ENCODE data around the gene PTMA. TPM values are rescaled to one million over a fixed set of nuclear protein-coding genes. Genes with fewer than 3 reads are reported as not detected.

Gene PTMA
- total RNA-seq, 3 donors from 2014 or later, result 2,248 to 2,672 (median 2,390) TPM

DNA sequence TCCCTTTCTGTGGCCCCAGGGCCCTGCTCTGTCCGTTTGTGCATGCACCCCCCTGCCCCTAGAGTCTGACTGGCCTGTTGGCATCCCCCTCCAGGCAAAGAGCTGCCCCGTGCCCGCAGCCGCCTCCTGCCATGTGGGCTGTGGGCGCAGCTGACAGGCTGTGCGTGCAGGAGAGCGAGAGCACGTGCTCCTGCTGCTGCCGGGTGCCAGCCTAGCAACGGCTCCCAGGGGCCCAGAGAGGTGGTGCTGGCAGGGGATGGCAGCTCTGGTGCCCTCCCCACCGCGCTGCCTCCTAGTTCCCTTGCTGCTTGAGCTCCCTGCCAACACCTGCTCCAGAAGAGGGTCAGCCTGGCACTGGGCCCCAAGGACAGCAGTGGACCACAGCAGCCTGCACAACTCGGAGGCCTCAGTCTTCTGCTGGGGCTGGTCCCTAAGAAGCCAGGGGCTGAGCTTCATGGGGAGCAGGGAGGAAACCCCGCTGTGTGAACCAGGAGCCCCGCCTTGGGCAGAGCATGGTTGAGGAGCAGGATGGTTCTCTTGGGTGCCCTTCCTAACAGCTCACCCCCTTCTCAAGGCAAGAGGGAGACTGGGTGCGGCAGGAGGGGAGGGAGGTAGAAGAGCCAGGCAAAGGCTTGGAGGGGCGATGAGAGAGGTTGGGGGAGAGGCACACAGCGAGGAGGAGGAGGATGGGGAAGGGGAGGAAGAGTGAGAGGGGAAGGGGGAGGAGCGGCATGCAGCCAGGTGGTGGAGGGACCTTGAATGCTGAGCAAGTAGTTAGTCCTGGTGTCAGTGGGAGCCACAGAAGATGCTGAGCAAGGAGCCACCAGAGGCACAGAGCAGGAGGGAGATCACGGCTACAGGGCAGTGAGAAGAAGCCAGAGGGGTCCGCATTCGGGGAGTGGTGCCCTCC is 23.8 kb upstream of the PTMA start:
- no peak for DNase-seq
- no peaks in the 10 kb centered on the region for H3K36me3 Mint-ChIP-seq (ENCODE audit: insufficient read depth)
- no peak for ATAC-seq
- H3K9me3 Mint-ChIP-seq, result no peaks in the 10 kb centered on the region
- H3K4me1 Mint-ChIP-seq (ENCODE audit: low read depth), result peaks cover 8% of the 10 kb centered on the region
- H3K27me3 Mint-ChIP-seq (ENCODE audit: low read depth), result peaks cover 25% of the 10 kb centered on the region
- no peak overlapping the region for H3K4me3 Mint-ChIP-seq

DNA sequence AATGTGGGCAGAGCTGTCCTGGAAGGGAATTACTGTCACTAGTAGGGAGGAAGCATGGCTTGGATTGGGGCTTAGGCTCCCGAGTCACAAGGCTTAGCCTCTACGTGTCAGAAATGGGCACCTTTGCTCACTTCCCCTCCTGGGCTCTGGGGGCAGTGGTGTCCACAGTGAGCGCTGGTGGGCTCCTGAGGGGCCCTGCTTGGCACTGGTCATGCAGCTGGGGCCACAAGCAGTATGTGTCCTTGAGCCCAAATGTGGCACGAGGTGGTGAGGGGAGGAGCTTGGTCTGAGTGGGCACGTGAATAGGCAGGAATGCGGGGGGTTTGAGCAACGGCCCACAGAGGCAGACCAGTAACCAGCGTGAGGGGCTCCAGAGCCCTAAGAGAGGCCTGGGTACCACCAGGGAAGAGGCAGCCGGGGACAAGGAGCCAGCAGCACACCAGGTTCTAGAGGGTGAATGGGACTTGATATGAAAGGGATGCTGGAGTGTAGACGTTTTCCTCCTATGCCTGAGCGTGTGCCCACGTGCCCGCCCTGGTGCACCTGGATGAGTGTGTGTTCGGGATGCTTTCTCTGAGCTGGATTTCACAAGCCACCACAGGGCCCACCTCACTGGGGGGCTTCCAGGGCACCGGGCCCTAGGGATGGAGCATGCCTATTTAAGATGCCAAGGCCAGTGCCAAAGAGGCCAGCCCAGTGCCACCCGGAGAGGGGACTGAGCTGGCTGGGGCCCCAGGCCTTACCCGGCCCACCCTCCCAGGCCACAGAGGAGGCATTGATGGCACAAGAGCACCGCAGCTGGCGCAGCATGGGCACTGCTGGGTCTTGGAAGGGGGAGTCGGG is 22.8 kb upstream of the PTMA start:
- peaks cover 7% of the 10 kb centered on the region for H3K4me1 Mint-ChIP-seq (ENCODE audit: low read depth)
- peaks cover 19% of the 10 kb centered on the region for H3K27me3 Mint-ChIP-seq (ENCODE audit: low read depth)
- no peak overlapping the region for H3K4me3 Mint-ChIP-seq
- no peak for DNase-seq
- no peak for ATAC-seq
- H3K36me3 Mint-ChIP-seq (ENCODE audit: insufficient read depth), result no peaks in the 10 kb centered on the region
- H3K9me3 Mint-ChIP-seq, result no peaks in the 10 kb centered on the region

DNA sequence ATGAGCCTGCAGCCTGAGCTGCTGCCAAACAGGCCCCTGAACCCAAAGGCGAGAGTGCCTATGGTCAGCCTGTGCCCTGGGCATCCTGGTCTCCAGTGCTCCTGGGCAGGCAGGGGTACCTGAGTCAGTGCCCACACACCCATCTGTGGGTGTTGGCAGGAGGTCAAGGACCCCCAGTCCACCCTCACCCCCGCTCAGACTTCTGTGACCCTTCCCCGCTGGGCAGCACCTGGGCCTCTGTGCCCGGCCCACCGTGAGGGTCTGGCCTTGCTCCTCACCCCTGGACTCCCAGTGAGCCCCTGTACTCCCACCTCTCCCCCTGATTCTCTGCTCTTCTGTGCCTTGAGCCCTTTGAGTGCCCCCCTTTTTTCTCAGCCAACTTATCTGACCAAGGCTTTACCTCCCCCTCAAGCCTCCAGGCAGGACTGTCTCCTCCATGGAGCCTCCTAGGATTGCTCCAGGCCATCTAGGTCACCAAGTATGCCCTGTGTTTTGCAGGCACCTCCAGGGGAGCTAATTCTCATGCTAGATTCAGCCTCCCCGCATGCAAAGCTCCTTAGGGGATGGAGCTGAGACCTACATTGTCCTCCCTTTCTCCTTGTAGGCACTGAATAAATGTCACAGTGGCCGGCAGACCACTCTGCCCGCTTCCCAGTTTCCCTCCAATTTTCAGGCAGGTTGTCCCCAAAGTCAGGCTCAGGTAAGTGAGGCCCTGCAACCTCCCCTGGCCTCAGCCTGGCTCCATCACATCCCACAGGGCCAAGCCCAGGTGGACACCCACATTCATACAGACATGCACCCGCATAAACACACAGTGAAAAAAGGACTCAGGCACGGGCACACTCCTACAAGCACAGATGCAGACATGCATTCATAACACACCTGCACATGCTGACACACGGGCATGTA is 21.9 kb upstream of the PTMA start:
- no peak for ATAC-seq
- Mint-ChIP-seq H3K9me3 (no peaks in the 10 kb centered on the region), H3K27me3 (ENCODE audit: low read depth) (peaks cover 18% of the 10 kb centered on the region), H3K4me3 (no peak overlapping the region), H3K36me3 (ENCODE audit: insufficient read depth) (no peaks in the 10 kb centered on the region), H3K4me1 (ENCODE audit: low read depth) (peaks cover 6% of the 10 kb centered on the region)
- DNase-seq, result no peak

DNA sequence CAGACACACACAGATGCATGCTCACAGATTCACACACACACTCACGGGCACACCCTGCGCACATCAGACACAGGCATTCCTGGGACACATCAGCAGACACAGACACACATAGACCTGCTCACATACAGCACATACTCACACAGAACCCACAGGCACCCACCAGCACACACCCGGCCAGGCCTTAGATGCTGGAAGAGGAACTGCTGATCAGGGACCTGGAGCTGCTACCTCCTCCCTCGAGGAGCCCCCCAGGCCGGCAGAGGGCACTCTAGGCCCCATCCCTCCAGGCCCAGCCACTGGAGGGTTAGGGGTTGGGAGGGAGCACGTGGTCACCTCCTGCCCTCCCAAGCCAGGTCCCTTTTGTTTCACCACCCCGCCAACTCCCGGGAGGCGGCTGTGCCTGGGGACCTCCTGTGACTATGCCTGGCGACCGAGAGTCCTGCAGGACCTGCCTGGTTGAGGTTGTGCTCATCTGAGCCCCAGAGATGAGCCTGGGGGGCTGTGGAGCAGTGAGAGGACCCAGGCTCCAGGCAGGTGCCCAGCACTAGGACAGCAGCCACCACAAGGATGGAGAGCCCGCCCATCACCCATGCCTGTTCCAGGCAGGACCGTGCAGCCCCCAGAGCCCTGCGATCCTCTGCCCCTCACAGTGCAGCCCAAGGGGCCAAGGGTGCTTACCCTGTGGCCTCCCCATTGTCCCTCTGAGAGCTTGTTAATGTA is 21.0 kb upstream of the PTMA start:
- DNase-seq (peak; percentile 69), ATAC-seq (peak; percentile 92 to 96)
- H3K4me3 Mint-ChIP-seq, result no peak overlapping the region
- H3K9me3 Mint-ChIP-seq, result no peaks in the 10 kb centered on the region
- H3K4me1 Mint-ChIP-seq (ENCODE audit: low read depth), result peaks cover 5% of the 10 kb centered on the region
- H3K36me3 Mint-ChIP-seq (ENCODE audit: insufficient read depth), result no peaks in the 10 kb centered on the region
- peaks cover 9% of the 10 kb centered on the region for H3K27me3 Mint-ChIP-seq (ENCODE audit: low read depth)

DNA sequence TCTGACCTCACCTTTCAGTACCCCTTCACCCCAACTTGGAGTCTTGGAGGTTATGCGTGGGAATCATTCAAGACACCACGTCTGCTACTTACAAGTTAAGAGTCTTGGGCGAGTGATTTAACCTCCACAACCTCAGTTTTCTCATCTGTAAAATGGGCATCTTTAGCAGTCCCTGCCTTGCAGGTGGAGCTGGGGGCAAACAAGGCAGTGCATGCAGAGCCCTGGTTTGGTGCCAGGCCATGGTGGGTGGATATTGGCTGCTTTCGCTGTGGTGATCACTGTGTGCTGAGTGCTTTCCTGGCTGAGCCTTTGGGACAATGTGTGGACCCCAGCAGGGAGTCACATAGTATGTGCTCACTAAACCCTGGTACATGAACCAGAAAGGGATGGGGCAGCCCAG is 20.4 kb upstream of the PTMA start:
- DNase-seq (no peak), ATAC-seq (no peak)
- Mint-ChIP-seq H3K4me3 (no peak overlapping the region), H3K4me1 (ENCODE audit: low read depth) (peaks cover 5% of the 10 kb centered on the region), H3K36me3 (ENCODE audit: insufficient read depth) (no peaks in the 10 kb centered on the region), H3K9me3 (no peaks in the 10 kb centered on the region), H3K27me3 (ENCODE audit: low read depth) (peaks cover 3% of the 10 kb centered on the region)

DNA sequence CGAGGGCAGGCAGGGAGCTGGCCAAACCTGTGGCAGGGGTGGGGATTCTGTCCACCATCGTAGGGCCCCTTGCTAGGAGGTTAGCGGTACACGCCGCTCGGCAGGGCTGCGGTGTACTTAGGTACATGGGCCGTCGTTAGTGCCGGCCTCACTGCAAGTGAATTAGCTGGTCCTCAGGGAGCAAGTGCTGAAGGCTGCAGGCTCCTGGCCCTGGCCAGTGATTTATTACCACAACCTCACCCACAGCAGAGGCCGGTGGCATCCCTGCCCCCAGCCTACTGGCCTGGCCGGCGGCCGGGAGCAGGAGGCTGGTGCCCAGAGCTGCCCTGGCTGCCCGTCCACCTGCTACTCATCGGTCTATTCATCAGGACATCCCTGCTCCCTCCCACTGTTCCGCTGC is 19.6 kb upstream of the PTMA start:
- DNase-seq (no peak), ATAC-seq (no peak)
- Mint-ChIP-seq H3K9me3 (no peaks in the 10 kb centered on the region), H3K36me3 (ENCODE audit: insufficient read depth) (no peaks in the 10 kb centered on the region), H3K4me1 (ENCODE audit: low read depth) (peaks cover 5% of the 10 kb centered on the region), H3K27me3 (ENCODE audit: low read depth) (peaks cover 3% of the 10 kb centered on the region), H3K4me3 (no peak overlapping the region)

DNA sequence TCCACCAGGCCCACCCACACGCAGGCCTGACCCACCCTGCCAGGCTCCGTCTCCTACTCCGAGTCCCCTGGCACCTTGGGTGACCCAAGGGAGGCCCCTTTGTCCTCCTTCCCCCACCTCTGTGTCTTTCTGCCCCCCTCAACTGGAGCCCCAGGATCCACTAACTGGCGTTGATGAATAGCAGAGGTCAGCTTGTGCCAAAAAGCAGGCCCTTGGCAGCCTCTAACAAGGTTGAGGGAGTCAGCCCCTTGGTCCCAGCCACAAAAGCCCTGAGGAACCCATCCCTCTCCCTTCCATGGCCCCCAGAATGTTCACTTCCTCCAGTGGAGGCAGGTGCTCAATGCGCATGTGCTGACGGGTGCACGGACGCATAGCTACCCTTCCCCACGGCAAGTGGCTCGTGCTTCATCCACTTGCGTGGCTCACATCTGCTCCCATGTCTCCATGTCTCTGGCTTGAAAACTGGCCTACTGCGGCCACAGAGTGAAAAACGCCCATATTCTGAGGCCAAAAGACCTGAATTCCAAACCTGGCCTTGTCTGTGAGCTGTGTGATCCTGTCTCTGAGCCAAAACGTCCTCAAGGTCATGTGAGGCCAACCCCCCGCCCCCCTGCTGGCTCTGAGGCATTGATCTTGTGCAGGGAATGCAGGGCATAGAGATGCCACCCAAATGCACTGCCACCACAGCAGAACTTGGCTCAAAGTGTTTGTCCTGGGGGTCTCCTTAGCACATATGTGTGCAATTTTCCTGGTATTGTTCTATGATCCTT is 19.0 kb upstream of the PTMA start:
- Mint-ChIP-seq H3K4me3 (no peak overlapping the region), H3K36me3 (ENCODE audit: insufficient read depth) (no peaks in the 10 kb centered on the region), H3K4me1 (ENCODE audit: low read depth) (peaks cover 5% of the 10 kb centered on the region), H3K27me3 (ENCODE audit: low read depth) (no peaks in the 10 kb centered on the region), H3K9me3 (no peaks in the 10 kb centered on the region)
- DNase-seq, result no peak
- no peak for ATAC-seq

DNA sequence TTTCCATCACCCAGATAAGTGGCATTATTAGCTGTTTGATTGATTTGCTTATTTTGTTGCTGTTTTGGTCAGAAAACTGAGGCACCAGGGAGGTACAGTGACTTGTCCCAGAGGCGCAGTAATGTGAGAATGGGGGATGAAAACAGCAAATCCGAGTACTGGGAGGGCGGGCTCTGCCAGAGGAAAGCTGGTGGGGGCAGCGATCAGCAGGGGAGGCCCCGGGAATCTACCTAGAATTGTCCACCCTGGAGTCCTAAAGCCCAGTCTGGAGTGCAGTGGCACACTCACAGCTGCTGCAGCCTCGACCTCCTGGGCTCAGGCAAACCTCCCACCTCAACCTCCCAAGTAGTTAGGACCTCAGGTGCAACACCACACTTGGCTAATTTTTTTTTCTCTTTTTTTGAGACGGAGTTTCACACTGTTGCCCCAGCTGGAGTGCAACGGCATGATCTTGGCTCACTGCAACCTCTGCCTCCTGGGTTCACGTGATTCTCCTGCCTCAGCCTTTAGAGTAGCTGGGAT is 17.0 kb upstream of the PTMA start:
- H3K9me3 Mint-ChIP-seq, result no peaks in the 10 kb centered on the region
- H3K4me1 Mint-ChIP-seq (ENCODE audit: low read depth), result peaks cover 5% of the 10 kb centered on the region
- DNase-seq, result no peak
- no peaks in the 10 kb centered on the region for H3K36me3 Mint-ChIP-seq (ENCODE audit: insufficient read depth)
- no peak for ATAC-seq
- no peak overlapping the region for H3K4me3 Mint-ChIP-seq
- no peaks in the 10 kb centered on the region for H3K27me3 Mint-ChIP-seq (ENCODE audit: low read depth)

DNA sequence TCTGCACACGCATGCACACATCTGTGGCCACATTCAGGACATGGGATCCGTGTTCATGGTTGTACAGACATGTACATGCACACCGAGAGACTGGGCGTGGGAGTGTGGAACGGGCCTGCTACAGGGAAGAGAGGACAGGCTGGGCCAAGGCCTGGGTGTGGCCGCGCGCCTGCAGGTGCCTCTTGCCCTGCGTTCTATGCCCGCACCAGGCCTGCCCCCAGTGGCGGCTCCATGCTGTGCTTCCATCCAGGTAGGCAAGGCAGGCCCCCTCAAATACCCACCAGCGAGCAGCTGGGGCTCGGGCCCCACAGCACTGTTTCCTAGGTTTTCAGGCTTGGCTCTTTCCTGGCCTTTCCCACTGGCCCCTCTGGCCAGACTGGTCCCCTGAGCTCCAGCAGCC is 15.5 kb upstream of the PTMA start:
- no peaks in the 10 kb centered on the region for H3K36me3 Mint-ChIP-seq (ENCODE audit: insufficient read depth)
- ATAC-seq, result no peak
- no peaks in the 10 kb centered on the region for H3K27me3 Mint-ChIP-seq (ENCODE audit: low read depth)
- no peaks in the 10 kb centered on the region for H3K4me1 Mint-ChIP-seq (ENCODE audit: low read depth)
- no peak for DNase-seq
- no peaks in the 10 kb centered on the region for H3K9me3 Mint-ChIP-seq
- no peak overlapping the region for H3K4me3 Mint-ChIP-seq

DNA sequence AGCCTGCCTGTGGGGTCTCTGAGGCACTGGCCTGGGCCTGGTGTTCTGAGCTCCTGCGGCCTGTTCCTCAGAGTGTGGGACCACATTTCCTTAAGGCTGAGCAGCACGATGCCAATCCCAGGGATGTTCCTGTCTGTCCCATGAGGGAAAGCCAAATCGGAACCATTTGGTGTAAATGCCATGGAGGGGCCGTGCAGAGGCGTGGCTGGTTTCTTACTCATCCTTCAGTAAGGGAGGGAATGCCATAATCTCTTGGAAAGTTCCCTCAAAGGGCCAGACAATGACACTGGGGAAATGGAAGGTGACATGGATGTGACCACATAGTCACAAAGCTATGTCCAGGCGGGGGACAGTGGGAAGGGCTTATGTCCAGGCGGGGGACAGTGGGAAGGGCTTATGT is 14.4 kb upstream of the PTMA start:
- H3K4me3 Mint-ChIP-seq, result no peak overlapping the region
- H3K9me3 Mint-ChIP-seq, result no peaks in the 10 kb centered on the region
- no peaks in the 10 kb centered on the region for H3K36me3 Mint-ChIP-seq (ENCODE audit: insufficient read depth)
- no peaks in the 10 kb centered on the region for H3K4me1 Mint-ChIP-seq (ENCODE audit: low read depth)
- H3K27me3 Mint-ChIP-seq (ENCODE audit: low read depth), result no peaks in the 10 kb centered on the region
- no peak for DNase-seq
- no peak for ATAC-seq

DNA sequence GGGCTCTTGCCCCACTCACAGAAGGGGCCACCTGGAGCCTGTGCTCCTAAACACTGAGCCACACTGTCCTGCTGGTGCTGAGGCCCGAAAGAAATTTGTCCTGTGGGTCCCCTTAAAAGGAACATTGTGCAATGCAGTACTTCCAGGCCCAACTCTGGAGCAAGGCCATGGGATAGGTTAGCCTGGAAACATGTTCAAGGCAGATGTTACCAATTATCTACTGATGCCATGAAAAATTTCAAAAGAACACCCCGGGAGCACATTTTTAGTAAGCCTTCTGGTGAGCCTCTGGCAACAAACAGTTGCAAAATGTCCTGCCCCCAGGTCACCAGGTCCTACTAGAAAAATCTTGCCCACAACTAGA is 12.3 kb upstream of the PTMA start:
- DNase-seq (no peak), ATAC-seq (no peak)
- no peak overlapping the region for H3K4me3 Mint-ChIP-seq
- H3K36me3 Mint-ChIP-seq (ENCODE audit: insufficient read depth), result no peaks in the 10 kb centered on the region
- no peaks in the 10 kb centered on the region for H3K4me1 Mint-ChIP-seq (ENCODE audit: low read depth)
- H3K9me3 Mint-ChIP-seq, result no peaks in the 10 kb centered on the region
- no peaks in the 10 kb centered on the region for H3K27me3 Mint-ChIP-seq (ENCODE audit: low read depth)

DNA sequence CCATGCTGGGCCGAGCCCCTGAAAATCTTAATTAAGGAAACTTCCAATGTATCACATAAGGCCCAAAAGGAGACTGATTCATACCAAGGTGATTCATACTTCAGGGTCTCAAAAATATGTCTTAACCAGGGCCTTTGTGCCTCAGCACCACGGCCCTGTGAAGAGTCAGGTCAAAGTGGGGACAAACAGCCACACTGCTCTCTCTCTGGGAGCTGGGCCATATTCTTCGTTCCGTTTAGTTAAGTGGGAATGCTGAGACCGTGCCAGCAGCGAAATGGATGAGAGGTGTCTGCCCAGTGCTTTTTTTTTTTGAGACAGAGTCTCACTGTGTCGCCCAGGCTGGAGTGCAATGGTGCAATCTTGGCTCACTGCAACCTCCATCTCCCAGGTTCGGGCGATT is 9.3 kb upstream of the PTMA start:
- no peak overlapping the region for H3K4me3 Mint-ChIP-seq
- H3K27me3 Mint-ChIP-seq (ENCODE audit: low read depth), result no peaks in the 10 kb centered on the region
- H3K4me1 Mint-ChIP-seq (ENCODE audit: low read depth), result peaks cover 1% of the 10 kb centered on the region
- ATAC-seq, result no peak
- no peak for DNase-seq
- no peaks in the 10 kb centered on the region for H3K36me3 Mint-ChIP-seq (ENCODE audit: insufficient read depth)
- no peaks in the 10 kb centered on the region for H3K9me3 Mint-ChIP-seq

Measured in activated T-cell treated with anti-CD3 and anti-CD28 coated beads, Interleukin-2, amount 50 U/mL, for 4 hours (primary cell).